DMS53 (cell line): Measurements from ENCODE around the gene DACT3.

Source experiments
- DNase-seq: peaks from one replicate; lab custom pipeline; 2025; lab: John Stamatoyannopoulos, UW

Gene DACT3

DNA sequence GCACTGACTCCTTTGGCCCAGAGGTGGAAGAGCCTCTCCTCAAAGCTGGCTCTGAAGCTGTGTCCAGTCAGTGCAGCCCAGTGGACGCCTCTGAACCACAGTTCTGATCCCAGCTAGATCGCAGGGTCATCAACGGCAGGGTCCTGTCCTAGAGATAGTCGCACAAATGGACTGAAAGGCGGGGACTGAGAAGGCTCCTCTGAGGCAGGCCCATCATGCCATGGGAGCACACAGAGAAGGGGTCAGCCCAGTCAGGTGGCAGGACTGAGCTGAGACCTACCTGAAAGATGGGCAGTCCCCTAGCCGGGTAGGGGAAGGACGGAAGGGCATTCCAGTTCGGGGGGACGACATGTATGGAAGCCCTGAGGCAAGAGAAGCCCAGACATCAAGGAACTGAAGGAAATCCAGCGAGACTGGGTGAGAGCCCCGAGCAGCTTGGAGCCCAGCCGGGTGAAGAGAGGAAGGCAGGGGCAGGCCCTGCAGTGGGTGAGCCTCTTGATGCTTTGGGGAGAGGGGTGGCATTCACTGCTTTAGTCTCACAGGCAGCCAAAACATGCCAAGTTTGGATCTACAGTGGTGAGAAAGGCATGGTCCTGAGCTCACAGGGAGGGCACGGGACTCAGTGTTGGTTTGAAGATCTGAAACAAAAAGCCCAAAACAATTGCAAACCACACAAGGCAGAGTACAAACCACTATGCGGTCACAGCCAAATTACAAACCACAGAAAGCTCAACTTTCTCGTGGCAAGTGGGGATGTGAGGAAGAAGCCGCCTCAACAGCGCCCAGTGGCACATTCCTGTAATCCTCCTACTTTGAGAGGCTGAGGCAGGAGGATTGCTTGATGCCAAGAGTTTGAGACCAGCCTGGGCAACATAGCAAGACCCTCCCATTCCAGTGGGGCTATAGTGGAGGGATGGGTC lies 49.9 kb downstream of the DACT3 start:
- no peak for DNase-seq

DNA sequence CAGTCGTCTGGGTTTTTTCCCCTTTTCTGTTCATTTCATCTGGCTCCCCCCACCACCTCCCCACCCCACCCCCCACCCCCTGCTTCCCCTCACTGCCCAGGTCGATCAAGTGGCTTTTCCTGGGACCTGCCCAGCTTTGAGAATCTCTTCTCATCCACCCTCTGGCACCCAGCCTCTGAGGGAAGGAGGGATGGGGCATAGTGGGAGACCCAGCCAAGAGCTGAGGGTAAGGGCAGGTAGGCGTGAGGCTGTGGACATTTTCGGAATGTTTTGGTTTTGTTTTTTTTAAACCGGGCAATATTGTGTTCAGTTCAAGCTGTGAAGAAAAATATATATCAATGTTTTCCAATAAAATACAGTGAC lies 50.6 kb downstream of the DACT3 start:
- no peak for DNase-seq

DNA sequence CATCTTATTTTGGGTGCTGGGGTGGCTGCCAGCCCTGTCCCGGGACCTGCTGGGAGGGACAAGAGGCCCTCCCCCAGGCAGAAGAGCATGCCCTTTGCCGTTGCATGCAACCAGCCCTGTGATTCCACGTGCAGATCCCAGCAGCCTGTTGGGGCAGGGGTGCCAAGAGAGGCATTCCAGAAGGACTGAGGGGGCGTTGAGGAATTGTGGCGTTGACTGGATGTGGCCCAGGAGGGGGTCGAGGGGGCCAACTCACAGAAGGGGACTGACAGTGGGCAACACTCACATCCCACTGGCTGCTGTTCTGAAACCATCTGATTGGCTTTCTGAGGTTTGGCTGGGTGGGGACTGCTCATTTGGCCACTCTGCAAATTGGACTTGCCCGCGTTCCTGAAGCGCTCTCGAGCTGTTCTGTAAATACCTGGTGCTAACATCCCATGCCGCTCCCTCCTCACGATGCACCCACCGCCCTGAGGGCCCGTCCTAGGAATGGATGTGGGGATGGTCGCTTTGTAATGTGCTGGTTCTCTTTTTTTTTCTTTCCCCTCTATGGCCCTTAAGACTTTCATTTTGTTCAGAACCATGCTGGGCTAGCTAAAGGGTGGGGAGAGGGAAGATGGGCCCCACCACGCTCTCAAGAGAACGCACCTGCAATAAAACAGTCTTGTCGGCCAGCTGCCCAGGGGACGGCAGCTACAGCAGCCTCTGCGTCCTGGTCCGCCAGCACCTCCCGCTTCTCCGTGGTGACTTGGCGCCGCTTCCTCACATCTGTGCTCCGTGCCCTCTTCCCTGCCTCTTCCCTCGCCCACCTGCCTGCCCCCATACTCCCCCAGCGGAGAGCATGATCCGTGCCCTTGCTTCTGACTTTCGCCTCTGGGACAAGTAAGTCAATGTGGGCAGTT lies 51.2 kb downstream of the DACT3 start:
- DNase-seq: no peak

DNA sequence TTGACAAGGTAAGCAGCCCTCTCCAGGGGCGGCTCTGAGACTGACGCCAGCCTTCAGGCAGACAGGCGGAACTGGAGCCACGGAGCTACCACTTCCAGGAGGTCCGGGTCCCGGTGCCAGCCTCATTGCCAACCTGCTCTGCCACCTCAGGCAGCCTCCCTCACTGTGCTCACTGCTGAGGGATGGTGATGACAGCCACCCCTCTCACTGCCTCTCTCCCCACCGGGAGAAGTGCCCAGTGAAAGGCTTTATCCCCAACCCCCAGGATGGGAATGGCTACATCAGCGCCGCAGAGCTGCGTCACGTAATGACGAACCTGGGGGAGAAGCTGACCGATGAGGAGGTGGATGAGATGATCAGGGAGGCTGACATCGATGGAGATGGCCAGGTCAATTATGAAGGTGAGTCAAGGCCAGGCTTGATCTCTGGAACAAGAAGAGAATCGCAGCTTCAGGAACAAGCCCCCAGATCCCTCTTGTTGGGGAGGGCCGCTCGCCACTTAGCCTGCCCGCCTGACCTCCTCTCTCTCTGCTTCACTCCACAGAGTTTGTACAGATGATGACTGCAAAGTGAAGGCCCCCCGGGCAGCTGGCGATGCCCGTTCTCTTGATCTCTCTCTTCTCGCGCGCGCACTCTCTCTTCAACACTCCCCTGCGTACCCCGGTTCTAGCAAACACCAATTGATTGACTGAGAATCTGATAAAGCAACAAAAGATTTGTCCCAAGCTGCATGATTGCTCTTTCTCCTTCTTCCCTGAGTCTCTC lies 52.2 kb downstream of the DACT3 start:
- no peak for DNase-seq

DNA sequence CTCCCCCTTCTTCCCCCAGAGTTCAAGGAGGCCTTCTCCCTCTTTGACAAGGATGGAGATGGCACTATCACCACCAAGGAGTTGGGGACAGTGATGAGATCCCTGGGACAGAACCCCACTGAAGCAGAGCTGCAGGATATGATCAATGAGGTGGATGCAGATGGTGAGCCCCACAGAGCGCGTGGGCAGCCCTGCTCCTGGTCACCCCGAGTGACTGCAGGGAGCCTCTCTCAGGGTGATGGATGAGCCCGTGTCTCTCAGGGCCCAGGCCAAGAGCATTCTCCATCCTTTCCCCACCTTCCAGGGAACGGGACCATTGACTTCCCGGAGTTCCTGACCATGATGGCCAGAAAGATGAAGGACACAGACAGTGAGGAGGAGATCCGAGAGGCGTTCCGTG lies 52.8 kb downstream of the DACT3 start:
- DNase-seq: no peak

DNA sequence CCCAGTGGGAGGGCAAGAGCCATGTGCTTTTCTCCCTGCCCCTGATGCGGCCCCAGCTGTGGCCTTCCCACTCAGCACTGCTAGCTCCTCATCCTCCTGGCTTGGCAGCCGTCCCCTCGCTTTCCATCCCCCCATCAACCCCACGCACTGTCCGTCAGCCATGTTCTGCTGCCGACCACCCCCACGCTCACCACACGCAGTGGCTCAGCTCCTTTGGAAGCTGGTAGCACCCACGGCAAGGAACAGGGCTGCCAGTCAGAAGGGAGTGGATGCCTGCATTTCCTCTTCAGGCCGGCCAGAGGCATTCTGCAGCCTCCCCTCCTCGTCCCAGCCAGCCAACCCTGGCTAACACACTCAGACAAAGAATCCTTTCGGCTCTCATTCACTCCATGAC lies 53.5 kb downstream of the DACT3 start:
- DNase-seq: no peak

DNA sequence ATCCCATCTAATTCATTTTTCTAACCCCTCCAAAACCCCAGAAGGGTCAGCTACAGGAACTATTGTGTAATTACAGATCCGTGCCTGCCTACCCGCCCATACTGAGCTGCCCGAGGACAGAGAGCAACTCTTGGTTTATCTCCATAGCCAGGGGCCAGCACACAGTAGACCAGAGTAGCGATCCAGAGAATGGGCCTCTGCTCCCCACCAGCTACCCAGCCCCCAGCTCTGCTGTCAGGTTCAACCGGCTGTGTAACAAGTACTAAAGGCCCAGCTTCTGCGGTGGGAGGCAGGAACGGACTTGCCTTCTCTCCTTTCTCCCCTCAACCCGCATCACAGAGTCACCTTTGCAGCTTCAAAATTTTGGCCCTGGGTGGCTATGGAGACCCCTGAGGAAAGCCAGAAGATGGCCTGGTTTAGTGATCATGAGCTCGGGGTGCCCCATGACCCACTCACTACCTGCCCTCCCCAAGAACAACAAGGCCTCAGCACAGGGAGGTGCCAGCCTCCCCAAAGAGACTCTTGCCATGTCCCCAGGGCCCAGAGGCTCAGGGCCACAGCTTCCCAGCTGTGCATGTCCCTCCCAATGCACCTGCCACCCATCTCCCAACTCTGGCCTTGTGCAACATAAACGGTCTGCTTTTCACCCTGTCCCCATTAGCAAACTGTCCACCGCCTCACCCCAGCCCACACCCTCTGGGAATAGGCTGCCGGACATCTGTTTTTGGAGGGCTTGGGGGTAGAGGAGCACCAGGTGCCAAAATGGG lies 54.1 kb downstream of the DACT3 start:
- no peak for DNase-seq

DNA sequence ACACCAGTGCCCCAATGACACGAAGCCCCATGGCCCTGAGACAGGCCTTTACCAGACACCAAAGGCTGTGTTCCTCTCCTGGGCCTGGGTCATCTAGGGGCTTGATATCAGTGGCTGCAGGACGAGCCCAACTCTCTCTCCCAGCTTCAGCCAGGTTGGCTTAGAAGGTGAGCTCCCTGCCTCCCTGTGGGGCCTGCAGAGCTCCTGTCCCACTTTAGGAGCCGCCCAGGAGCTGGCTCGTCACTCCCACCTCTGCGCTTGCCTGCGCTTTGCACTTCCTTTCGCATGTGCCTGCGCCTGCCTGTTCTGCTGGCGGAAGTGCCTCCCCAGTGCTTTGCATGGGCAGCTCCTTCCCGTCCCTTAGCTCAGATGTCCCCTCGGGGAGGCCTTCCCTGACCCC lies 55.0 kb downstream of the DACT3 start:
- no peak for DNase-seq

DNA sequence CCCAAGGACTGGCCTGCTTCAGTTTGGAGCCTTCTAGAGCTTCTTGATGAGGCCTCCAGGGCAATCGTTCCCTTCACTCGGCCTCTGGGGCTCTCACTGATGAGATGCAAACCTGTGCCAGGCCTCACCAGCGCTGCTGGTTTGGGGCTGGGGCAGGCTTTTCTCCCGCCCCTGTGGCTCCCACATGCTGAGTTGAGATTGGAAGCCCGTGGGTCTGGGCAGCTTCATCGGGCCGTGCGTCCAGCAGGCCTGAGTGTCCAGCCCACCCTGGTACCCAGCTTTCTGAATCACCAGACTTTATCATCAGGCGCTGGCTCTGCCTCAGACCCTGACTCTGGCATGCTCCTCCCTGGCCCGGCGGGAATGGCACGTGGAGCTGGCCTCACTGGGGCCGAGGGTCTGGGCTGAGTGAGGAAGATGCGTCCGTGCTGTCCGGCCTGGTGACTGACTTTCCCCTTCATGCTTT lies 55.6 kb downstream of the DACT3 start:
- DNase-seq: no peak

DNA sequence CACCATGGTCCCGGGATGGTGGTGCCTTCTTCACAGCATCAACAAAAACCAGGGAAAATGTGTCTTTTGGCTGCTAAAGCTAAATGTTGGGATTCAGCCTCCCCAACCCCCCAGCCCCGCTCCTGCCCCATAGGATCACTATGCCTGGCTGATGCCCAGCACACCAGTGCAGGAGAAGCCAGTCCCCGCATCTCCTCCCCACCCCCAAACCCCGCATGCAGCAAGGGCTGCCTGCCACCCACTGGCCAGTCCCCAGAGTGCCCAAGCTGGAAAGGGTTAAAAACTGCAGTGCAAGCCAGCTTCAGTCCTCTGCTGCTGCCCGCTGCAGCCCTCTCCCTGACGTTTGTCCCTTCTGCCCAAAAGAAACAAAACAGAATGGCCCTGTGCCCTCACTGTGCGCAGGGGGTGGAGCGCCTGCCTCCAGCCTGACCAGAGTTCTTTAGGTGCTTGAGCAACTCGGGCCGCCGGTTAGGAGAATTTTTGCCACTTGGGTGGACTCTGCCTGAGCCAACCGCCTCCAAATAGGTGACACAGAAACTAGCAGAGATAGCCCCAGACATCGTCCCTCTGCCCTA lies 56.1 kb downstream of the DACT3 start:
- no peak for DNase-seq

DNA sequence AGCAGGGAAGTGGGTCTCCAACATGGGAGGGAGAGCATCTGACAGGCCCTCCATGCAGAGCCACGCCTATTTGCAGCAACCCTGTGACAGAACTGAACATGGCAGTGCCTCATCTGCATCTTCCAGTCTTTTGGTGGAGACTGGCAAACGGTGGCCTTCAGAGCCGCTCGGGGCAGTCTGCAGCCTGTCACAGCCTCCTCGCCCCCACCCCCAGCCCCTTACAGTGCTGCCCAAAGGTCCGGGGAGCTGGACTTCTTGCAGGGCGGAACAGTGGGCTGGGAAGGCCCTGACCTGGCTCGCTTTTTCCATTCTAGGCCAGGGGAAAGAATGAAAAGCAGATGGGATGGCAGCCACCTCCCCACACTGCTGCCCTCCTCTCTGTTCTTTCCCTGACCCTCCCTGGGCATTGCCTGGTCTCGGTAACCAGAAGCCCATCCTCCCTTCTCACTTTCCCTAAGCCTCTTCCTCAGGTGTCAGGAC lies 57.2 kb downstream of the DACT3 start:
- no peak for DNase-seq

DNA sequence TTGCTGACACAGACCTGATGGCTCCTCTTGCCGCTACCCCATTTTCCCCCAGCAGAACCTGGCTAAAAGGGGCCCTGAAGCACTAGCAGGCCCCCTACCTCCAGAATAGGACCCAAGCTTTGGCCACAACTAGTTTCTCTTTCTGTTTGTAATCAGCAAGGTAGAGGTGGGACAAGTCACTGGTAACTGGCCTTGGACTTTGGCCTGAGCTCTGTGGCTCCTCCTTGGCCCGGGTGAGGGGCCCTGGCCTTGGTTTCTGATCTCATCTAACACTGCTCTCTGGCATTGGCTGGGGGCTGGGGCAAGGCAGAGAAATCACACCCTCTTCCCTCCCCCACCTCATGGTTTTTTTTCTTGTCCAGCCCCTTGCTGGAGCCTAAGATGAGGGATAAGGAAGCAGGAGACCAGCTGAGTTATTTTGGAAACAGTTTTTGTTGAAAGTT lies 57.8 kb downstream of the DACT3 start:
- DNase-seq: peak; percentile 50

DNA sequence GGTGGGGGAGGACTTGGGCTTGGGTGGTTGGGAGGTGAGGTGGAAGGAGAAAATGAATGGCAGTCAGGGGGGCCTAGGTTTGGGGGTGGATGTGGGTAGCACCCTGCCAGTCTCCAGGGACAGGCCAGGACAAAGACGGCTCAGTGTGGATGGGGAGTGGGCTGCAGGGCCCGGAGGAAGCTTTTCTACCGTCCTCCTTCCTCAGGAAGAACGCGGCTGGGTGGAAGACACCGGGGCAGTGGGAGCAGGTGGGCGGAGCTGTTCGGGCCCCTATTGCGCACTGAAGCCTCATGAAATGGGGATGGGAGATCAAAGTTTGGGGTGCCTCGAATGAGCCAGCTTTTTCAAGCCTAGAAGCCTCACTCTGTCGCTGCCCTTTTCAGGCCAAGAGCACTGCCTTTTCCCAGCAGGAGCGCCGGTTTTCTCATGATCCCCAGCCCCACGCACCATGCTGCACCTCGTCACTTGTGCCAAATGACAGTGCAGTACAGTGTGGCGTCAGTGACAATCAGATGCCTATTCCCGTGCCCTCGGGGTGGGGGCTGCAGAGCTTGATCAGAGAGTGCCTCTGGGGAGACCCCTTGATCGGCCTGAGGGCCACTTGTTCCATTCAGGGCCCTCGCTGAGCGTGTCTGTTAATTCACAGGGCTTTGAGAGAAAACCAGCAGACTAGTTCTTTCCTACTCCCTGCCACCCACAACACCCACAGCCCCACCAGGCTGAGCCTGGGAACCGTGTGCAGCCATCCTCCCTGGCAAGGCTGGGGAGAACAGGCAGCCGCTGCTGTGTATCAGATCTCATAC lies 58.4 kb downstream of the DACT3 start:
- peak; percentile 48 for DNase-seq

DNA sequence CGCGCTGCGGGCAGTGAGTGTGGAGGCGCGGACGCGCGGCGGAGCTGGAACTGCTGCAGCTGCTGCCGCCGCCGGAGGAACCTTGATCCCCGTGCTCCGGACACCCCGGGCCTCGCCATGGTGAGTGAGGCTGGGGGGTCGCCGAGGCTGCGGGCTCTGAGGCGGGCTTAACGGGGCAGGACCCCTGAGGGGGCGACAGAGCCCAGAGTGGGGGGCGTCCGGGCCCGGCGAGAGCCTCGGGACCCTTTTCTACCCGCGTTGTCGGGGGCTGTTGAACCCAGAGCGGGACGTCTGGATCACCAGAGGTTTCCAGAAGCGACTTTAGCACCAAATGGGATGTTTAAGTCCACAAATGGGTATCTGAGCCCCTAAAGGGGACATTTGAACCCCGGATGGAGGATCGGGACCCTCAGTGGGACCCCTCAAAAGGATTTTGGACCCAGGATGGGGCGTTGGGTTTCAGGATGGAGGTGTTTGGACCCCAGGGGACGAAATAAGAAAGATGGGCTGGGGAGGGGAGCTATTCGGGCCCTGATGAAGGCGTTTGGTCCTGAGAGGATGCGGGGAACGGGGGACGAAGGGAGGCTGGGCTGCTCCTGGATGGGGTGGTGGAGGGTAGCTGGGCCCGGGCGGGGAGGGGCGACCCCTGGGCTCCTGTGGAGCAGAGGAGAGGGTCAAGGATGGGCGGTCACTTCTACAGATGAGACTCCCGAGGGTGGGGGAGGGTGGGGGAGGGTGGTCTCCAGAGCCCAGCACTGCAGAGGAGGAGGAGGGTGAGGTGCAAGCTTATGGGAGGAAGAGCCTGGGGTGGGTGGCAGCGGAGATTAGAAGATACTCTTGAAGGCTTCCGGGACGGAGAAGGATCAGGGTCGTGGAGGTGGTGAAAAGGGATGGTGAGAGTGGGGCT lies 59.4 kb downstream of the DACT3 start, which contains the start of gene CALM3:
TSS of gene CALM3 (plus strand) at position 13 of the 907 bp plus-strand sequence. CDS start at position 118, 105 bp downstream.
- peak; percentile 42 for DNase-seq

DNA sequence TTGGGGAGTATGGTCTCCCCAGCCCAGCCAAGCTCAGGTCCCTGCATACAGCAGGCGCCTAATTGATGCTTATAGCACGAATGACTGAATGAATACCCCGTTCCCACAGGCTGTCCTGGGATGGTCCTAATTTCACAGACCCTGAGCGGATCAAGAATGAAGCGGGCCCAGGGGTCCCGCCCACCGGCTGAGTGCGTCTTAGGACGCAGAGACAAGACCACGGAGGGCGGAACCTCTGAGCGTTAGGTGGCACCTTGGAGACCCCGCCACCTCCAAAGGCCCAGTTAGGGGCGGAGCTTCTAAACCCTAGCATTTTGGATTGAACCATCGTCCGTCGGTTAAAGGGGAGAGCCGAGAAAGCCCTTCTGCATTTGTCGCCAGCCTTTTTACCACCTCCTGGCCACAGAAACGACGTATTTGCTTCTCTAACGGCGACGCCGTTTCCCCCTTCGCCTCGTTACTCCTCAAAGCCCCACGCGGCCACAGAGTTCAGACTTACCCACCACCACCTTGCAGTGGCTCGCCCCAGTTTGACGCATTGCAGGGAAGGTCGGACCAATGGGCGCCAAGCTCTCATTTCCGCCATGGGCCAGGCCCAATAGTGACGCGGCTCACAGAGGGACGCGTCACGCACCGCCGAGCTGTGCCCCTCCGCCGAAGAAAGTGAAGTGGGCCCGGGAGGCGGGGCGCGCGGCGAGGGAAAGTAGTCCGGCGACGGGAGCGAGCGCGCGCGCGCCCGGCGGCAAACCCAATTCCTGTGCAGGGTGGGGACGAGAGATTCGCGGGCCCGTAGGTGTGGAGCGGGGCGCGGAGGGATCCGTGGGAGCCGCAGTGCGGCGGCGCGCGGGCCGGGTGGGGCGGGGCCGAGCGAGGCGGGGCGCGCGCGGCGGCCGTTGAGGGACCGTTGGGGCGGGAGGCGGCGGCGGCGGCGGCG lies 60.3 kb downstream of the DACT3 start:
- DNase-seq: peak; percentile 99

DNA sequence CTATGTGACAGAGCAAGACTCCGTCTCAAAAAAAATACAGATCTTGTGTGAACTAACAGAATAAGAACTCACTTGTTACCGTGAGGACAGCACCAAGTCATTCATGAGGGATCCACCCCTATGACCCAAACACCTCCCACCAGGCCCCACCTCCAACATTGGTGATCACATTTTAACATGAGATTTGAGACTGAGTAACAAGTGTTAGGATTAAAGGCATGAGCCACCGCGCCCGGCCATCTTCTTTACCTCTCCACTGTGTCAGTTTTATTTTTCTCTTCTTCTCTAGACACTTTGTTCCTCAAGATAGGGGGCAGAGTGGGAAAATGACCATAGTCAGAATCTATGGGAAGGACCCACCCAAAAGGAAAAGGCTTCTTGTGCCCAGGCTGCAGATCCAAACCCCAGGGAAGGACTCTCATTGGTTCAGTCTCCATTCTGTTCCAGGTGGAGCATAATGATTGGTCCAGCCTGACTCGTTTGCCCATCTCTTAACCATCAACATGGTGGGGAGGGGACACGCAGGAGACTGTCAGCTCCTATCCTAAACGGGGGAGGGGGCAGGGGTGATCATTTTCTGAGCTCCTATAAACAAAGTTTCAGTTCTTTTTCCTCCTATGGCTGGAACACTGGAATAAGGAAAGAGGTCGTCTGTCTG lies 61.1 kb downstream of the DACT3 start:
- DNase-seq: no peak

DNA sequence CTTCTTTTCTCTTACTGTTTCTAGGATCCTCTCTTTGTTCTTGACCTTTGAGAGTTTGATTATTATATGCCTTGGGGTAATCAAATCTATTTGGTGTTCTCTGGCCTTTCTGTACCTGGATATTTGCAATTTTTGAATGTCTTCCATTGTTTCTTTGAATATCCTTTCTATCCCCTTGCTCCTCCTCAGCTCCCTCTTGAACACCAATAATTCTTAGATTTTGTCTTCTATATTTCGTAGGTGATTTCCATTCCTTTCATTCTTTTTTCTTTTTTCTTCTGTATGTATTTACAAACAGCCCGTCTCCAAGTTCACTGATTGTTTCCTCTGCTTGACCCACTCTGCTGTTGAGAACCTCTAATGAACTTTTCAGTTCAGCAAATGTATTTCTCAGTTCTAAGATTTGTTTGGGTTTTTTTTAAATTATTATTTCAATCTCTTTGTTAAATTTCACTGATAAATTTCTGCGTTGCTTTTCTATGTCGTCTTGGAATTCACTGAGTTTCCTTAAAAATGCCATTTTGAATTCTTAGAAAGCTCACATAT lies 62.5 kb downstream of the DACT3 start:
- no peak for DNase-seq
